CD4-positive, alpha-beta T cell treated with Interleukin-10 for 1 hour (primary cell): ENCODE measurements around the gene P2RY6.

Experiments used
- DNase-seq: peaks from one replicate; pipeline ENCODE4 v3.0.0-alpha.2; 2020

Gene P2RY6

DNA sequence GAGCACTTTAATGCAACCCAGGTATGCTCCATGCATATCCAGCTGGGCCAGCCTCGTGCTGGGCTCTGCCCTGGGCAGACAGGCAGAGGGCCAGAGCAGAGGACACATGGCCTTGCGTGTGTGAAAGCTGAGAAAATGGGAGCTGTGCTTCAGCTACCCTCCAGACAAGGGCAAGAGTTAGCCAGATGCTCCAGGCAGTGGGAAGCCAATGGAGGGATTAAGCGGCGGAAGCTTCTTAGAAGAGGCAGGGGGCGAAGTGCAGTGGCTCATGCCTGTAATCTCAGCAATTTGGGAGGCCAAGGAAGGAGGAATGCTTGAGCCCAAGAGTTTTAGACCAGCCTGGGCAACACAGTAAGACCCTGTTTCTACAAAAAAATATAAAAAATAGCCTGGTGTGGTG, 26.1 kb downstream of the P2RY6 start:
- no peak for DNase-seq

DNA sequence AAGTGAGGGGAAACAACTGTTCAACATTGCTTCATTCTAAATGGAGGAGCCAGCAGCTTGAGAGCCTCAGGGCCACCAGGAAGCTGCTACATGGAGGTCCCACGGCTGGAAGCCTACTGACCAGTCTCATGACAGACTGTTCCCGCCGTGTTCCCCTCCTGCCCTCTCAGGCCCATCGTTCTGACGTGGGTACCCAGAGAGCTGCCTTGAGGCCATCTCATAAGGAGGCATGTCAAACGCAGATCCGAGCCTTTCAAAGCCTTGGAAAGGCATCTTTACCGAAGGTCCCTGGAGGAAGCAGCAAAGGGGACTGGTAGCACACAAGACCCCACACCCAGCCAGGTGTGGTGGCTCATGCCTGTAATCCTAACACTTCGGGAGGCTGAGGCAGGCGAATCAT, 27.6 kb downstream of the P2RY6 start:
- DNase-seq: no peak

- no peak for DNase-seq
Measured at GRCh38 chr11:73306069-73306841, 34.1 kb downstream of the P2RY6 start.

DNA sequence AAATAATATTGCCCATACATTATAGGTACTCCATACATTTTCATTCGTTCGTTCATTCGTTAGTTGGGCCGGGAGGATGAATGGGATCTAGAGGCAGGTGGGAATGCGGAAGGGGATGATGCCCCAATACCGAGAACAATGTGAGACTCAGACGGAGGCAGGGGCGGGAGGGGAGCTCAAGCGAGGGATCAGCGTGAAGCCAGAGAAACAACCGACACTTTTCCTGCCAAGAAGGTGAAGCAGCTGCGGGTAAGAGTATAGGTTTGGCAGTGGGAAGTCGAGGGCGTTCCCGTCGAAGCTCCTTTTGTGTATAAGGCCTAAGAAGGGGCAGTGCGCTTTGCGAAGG, 34.8 kb downstream of the P2RY6 start:
- no peak for DNase-seq

GRCh38 chr11:73307323-73308002, 35.3 kb downstream of the P2RY6 start:
- peak; percentile 89 for DNase-seq

GRCh38 chr11:73308003-73308960, 36.1 kb downstream of the P2RY6 start, which contains the start of gene ARHGEF17:
TSS of gene ARHGEF17 (plus strand) at chr11:73308276. CDS start at chr11:73308639, 363 bp downstream.
- no peak for DNase-seq

GRCh38 chr11:73308961-73309919, 37.1 kb downstream of the P2RY6 start:
- no peak for DNase-seq

DNA sequence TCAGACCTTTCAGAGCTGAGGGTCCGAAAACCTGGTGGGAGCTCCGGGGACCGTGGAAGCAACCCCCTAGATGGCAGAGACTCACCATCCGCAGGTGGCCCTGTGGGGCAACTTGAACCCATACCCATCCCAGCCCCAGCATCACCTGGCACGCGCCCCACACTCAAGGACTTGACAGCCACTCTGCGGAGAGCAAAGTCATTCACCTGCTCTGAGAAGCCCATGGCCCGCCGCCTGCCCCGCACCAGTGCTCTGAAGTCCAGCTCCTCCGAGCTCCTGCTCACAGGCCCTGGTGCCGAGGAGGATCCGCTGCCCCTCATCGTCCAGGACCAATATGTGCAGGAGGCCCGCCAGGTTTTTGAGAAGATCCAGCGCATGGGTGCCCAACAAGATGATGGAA, 37.9 kb downstream of the P2RY6 start:
- no peak for DNase-seq

- DNase-seq: no peak
Measured at GRCh38 chr11:73310661-73311393, 38.7 kb downstream of the P2RY6 start.

DNA sequence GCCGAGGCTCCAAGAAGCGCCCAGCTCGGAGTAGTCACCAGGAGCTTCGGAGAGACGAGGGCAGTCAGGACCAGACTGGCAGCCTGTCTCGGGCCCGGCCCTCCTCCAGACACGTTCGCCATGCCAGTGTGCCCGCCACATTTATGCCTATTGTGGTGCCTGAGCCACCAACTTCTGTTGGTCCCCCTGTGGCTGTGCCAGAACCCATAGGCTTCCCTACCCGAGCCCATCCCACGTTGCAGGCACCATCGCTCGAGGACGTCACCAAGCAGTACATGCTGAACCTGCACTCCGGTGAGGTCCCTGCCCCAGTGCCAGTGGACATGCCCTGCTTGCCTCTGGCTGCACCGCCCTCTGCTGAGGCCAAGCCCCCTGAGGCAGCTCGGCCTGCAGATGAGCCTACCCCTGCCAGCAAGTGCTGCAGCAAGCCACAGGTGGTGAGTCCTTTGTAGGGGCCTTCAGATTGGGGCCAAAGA, 39.3 kb downstream of the P2RY6 start:
- DNase-seq: no peak

GRCh38 chr11:73312036-73312435, 39.9 kb downstream of the P2RY6 start:
- DNase-seq: no peak

- DNase-seq: no peak
Measured at GRCh38 chr11:73312851-73313327, 40.8 kb downstream of the P2RY6 start.

- DNase-seq: no peak
Measured at GRCh38 chr11:73313652-73314051, 41.5 kb downstream of the P2RY6 start.

GRCh38 chr11:73314117-73314961, 42.2 kb downstream of the P2RY6 start:
- no peak for DNase-seq

DNA sequence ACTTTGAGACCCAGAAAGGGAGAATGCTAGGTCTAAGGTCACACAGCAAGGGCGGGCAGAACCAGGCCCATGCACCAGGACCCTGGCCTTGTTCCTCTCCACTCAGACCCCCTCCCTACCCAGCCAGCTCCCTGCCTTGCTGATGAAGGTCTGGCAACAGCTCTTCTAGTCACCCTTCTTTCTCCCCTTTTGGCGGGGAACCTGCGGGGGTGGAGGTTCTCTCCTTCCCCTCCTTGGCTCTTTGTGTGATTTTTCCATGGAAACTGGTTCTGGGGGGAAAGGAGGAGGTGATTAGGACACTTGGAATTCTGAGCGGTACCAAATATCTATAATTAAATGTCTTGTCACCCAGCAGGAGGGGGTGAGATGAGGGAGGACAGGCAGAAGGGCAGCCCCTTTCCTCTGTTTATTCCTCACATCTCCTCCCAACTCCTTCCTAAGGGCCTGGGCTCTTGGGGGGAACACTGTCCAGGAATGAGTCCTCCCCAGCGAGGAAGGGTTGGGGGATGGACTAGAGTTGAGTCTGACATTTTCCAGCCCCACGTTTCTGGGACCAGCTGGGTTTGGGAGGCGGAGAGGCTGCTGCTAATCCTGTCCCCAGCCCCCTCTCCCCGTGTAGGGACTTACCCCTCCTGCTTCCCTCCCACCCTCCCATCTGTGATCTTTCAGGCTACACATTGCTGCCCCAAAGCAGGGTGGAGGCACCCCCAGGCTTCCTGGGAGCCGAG, 43.3 kb downstream of the P2RY6 start:
- no peak for DNase-seq

- DNase-seq: no peak
Measured at GRCh38 chr11:73316422-73316821, 44.3 kb downstream of the P2RY6 start.

GRCh38 chr11:73317373-73317772, 45.2 kb downstream of the P2RY6 start:
- DNase-seq: no peak

- no peak for DNase-seq
Measured at GRCh38 chr11:73317803-73318202, 45.7 kb downstream of the P2RY6 start.

GRCh38 chr11:73318501-73319011, 46.4 kb downstream of the P2RY6 start:
- no peak for DNase-seq
